Measurements from ENCODE around the gene OR8B3. TPM values are rescaled to one million over a fixed set of nuclear protein-coding genes. Genes with fewer than 3 reads are reported as not detected.
A peak's percentile ranks its signal among the peaks of the same experiment; 100 is the strongest.
"Not testable (repeated sequence)": the region's sequence is repeated elsewhere in the genome, so short reads cannot be mapped to it uniquely, and the experiment has no call there.

Gene OR8B3
- total and polyA plus RNA-seq, 12 donors = not detected

GRCh38 chr11:124409906-124410305, 11.1 kb upstream of the OR8B3 start:
- 76 to 80% (median 78%) methylated on average over 7 of the region's 7 CpGs for WGBS, 4 donors
- TF ChIP-seq CTCF (IDR thresholded peaks at IDR 0.05) = no peak
- TF ChIP-seq POLR2A (IDR thresholded peaks at IDR 0.05) = no peak
- Histone ChIP-seq H3K4me3 (no peak overlapping the region), H3K36me3 (replicated peaks in 1 of 2) (no peaks in the 10 kb centered on the region), H3K27me3 (peaks cover 9% of the 10 kb centered on the region), H3K9me3 (replicated peaks in 1 of 3) (no peaks in the 10 kb centered on the region), H3K27ac (no peak overlapping the region), H3K4me1 (replicated peaks in 1 of 2) (no peaks in the 10 kb centered on the region)
- intact Hi-C loops (cut with DNase I) = loop anchor here in 1 of 2 donors (10.0 kb wide), 1 partner anchor 175 kb away; no protein-coding TSS in a partner anchor
- no peak for DNase-seq

GRCh38 chr11:124405581-124405980, 6.8 kb upstream of the OR8B3 start:
- no peaks in the 10 kb centered on the region for H3K9me3 ChIP-seq (replicated peaks in 1 of 3)
- TF ChIP-seq CTCF (IDR thresholded peaks at IDR 0.05) (no peak), POLR2A (IDR thresholded peaks at IDR 0.05) (no peak)
- 48 to 67% (median 62%) methylated on average over 2 of the region's 2 CpGs for WGBS, 4 donors
- DNase-seq = no peak
- no peak overlapping the region for H3K4me3 ChIP-seq
- no peak overlapping the region for H3K27ac ChIP-seq
- intact Hi-C loops (cut with DNase I) = no loop called here
- H3K27me3 ChIP-seq = peaks cover 9% of the 10 kb centered on the region
- H3K36me3 ChIP-seq (replicated peaks in 1 of 2) = no peaks in the 10 kb centered on the region
- no peaks in the 10 kb centered on the region for H3K4me1 ChIP-seq (replicated peaks in 1 of 2)

GRCh38 chr11:124403186-124403585, 4.4 kb upstream of the OR8B3 start:
- intact Hi-C loops (cut with DNase I); H3K4me1 ChIP-seq (replicated peaks in 1 of 2); DNase-seq; H3K4me3 ChIP-seq; H3K27me3 ChIP-seq; H3K9me3 ChIP-seq (replicated peaks in 1 of 3); H3K36me3 ChIP-seq (replicated peaks in 1 of 2); H3K27ac ChIP-seq: not testable (repeated sequence)
- WGBS, 4 donors = 88 to 93% (median 90%) methylated on average over 6 to 19 of the region's 27 CpGs

- TF ChIP-seq CTCF (IDR thresholded peaks at IDR 0.05) (peak; percentile 43 to 67 (median 58)), POLR2A (IDR thresholded peaks at IDR 0.05) (no peak)
- Histone ChIP-seq H3K4me3 (no peak overlapping the region), H3K27me3 (no peaks in the 10 kb centered on the region), H3K27ac (no peak overlapping the region), H3K36me3 (replicated peaks in 1 of 2) (no peaks in the 10 kb centered on the region), H3K4me1 (replicated peaks in 1 of 2) (no peaks in the 10 kb centered on the region), H3K9me3 (replicated peaks in 1 of 3) (no peaks in the 10 kb centered on the region)
- WGBS, 4 donors = 34 to 48% (median 45%) methylated on average over 8 of the region's 8 CpGs
- intact Hi-C loops (cut with DNase I) = no loop called here
- DNase-seq = peak; percentile 44 to 86 (median 76)
These were observed 3.6 kb upstream of the OR8B3 start for GRCh38 chr11:124402326-124402922.

- H3K4me1 ChIP-seq (replicated peaks in 1 of 2); H3K27ac ChIP-seq; intact Hi-C loops (cut with DNase I); H3K27me3 ChIP-seq; H3K4me3 ChIP-seq; H3K9me3 ChIP-seq (replicated peaks in 1 of 3); DNase-seq; H3K36me3 ChIP-seq (replicated peaks in 1 of 2): not testable (repeated sequence)
- 74 to 94% (median 84%) methylated on average over 2 to 3 of the region's 4 CpGs for WGBS, 4 donors
These were observed 2.0 kb downstream of the OR8B3 start for GRCh38 chr11:124396847-124397246.
